AG09319 (cell line): ENCODE results near the gene BNIP5.

Experiments used
- DNase-seq: peaks from one replicate; pipeline ENCODE4 v3.0.0-alpha.2; 2010; ENCODE audit warnings: low read depth; ENCODE audit errors: extremely low read depth
- TF ChIP-seq, protein P1 (sequence below): IDR thresholded peaks from 2 replicates; pipeline ENCODE4 v1.5.1; 2011; ENCODE audit warnings: low read depth, mild to moderate bottlenecking, inconsistent platforms, low read length, moderate library complexity

The BNIP5 gene

DNA sequence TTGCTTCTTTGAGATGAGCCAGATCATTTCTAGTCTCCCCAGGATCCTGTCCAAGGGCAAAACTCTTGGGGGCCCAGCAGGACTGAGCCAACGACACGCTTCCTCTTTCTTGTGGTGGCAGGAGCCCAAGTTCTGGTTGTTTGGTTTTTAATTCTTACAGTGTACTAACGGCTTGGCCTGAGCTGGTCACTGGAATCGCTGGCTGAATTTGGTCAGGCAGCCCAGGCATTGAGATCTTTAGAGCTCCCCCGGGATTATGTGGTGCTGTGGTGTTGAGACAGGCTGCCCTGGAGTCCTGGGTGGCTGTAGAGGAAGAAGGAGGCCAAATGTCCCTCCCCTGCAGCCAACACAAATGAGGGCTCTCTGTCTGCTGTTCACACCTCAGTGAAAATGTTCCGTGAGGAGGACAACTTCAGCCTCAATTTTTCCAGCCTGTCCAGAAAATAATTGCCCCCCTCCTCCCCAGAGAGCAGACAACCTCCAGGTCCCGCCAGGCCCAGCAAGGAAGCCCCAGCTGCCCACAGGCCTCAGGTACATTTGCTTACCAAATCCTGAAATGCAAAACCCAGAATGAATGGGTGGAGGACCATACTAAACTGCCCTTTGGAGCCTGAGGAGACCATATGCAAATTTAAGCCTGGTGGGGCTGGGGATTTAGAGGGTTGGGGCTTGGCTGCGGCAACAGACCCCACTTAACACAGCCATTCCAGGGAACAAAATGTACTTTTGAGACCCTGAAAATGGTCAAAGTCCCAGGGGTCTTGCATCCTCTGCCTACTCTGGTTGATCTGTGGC lies 23.6 kb downstream of the BNIP5 start:
- DNase-seq, result no peak
- TF ChIP-seq, protein P1, sequence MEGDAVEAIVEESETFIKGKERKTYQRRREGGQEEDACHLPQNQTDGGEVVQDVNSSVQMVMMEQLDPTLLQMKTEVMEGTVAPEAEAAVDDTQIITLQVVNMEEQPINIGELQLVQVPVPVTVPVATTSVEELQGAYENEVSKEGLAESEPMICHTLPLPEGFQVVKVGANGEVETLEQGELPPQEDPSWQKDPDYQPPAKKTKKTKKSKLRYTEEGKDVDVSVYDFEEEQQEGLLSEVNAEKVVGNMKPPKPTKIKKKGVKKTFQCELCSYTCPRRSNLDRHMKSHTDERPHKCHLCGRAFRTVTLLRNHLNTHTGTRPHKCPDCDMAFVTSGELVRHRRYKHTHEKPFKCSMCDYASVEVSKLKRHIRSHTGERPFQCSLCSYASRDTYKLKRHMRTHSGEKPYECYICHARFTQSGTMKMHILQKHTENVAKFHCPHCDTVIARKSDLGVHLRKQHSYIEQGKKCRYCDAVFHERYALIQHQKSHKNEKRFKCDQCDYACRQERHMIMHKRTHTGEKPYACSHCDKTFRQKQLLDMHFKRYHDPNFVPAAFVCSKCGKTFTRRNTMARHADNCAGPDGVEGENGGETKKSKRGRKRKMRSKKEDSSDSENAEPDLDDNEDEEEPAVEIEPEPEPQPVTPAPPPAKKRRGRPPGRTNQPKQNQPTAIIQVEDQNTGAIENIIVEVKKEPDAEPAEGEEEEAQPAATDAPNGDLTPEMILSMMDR, result no peak

DNA sequence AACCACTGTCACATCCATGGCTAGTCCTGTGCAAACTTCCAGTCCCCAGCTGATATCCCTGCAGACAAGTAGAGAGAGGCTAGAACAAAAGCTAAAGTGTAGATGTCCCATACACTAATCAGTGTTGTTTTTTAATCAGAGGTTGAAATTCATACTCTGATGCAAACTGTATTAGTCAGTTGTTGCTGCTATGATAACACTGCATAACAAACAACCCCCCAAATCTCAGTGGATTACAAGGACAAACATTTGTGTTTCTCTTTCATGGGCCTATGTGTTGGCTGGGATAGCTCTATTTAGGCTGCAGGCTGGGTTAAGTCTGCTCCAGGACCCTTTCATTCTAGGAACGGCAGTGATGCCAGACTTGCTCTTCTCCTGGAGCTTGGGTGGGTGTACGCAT lies 26.8 kb downstream of the BNIP5 start:
- DNase-seq, result no peak
- TF ChIP-seq, protein P1, result no peak

DNA sequence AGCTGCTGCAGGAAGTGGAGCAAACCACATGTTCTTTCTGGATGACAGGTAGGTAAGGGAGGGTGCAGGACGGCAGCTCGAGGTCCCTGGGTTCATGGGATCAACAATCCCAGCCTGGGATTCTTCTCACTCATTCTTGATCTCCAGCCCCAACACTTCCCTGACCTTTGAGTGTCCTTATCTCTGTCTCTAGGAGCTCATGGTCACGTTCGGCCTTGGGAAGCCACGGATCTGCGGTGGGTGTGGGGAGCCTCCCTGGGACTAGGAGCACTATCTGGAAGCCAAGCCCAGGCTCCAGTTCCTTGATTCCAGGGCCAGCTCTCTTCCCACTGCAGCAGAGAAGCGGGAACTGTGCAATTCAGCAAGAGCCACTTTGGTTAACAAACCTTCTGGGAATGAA lies 27.5 kb downstream of the BNIP5 start:
- DNase-seq, result no peak
- TF ChIP-seq, protein P1, result no peak

DNA sequence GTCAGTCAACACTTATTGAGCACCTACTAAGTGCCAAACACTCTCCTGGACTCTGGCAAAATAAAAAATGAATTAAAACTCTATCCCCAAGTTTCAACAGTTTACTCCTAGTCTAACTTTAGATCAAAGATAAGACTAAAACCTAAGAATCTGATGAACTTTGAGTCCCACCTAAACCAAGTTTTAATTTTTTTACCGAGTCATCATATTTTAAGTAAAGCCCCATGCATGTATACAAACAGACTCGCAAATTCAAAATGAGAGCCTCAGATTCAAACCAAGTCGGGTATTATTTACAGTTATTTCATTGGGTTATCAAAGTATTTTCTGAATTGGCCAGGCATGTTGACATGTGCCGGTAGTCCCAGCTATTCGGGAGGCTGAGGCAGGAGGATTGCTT lies 28.2 kb downstream of the BNIP5 start:
- TF ChIP-seq, protein P1, result no peak
- DNase-seq, result no peak

DNA sequence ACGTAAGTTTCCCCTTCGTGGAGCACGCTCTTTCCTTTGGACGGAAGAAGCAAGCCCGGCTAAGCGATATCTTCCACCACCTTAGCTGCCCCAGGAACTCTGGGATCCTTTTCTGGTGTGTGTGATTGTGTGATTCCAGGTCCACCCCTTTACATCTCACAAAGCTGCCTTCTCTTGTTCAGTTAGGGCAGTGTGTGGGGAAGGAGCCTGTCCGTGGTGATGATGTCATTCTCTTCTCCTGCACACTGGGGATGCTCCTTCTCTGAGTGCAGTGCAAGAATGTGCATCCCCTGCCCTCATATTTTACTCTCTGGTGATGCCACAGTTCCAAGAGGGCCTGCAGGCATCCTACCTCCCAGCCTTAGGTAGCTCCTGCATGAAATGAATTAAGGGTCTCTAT lies 30.3 kb downstream of the BNIP5 start:
- DNase-seq, result no peak
- TF ChIP-seq, protein P1, result no peak

DNA sequence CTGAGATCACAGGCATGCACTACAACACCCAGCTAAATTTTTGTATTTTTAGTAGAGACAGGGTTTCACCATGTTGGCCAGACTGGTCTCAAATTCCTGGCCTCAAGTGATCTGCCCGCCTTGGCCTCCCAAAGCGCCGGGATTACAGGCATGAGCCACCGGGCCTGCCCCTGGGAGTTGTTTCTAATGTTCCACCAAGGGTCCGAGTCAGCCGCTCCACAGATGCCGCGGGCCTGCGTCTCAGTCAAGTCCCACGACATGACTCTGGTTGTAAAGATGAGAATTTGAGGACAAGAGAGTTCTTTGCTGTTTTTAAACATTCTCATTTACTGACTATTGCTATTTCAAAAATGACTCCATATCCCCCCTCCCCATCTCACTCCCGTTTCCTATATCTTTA lies 30.8 kb downstream of the BNIP5 start:
- DNase-seq, result no peak
- TF ChIP-seq, protein P1, result no peak

DNA sequence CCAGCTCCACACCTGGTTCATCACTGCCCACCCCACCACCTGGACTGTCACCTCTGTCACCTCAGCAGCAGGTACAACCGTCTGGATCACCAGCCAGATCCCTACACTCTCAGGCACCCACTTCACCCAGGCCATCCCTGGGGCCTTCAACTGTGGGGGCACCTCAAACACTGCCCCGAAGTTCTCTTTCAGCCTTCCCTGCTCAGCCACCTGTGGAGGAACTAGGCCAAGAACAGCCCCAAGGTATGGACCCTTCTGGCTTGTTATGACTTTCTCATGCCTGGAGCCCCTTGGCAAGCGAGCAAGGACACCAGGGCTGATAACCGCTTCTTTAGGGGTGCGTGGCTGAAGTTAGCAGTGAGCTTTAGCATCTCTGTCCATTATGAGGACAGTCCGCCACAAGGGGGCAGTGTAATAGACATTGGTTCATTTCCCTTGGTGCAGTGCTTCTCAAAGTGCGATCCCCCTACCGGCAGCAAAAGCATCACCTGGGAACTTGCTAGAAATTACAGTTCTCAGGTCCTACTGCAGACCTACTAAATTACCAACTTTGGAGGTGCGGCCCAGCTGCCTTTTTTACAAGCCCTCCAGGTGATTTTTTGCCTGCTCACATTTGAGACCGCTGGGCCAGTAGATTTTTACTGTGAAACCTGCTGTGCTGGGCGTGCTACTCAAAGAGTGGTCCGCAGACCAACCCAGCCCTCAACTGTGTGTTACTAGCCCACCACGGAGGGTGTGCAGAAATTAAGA lies 34.3 kb downstream of the BNIP5 start:
- peak; percentile 64 for DNase-seq
- TF ChIP-seq, protein P1, result peak; percentile 85
